Upper lobe of left lung (tissue), 6 donors: Measurements from ENCODE around the gene EPOP. TPM values are rescaled to one million over a fixed set of nuclear protein-coding genes. Genes with fewer than 3 reads are reported as not detected.

Experiments used
- ATAC-seq, 2 donors: fragments of 200-7000 bp; cut with Tn5 transposase; one replicate each; pipeline ENCODE4 v1.9.1; 2022; ENCODE audit warnings: mild to moderate bottlenecking in 2 of 2, moderate library complexity in 2 of 2; ENCODE audit not compliant: low FRiP score in 2 of 2
- DNase-seq, 2 donors: peaks; one replicate each; pipeline ENCODE4 v3.0.0-alpha.2; 2019 to 2020
- H3K27ac ChIP-seq, 4 donors: fragments of 200-600 bp; sonication (generic); one replicate each; pipeline ENCODE4 v1.5.1; 2016 to 2019
- H3K27me3 ChIP-seq, 4 donors: fragments of 200-600 bp; sonication (generic); one replicate each; pipeline ENCODE4 v1.5.1; 2017 to 2019
- H3K36me3 ChIP-seq, 4 donors: fragments of 200-600 bp; sonication (generic); one replicate each; pipeline ENCODE4 v1.5.1; 2016 to 2019
- H3K4me1 ChIP-seq, 4 donors: fragments of 200-600 bp; sonication (generic); one replicate each; pipeline ENCODE4 v1.5.1; 2018 to 2019
- H3K4me3 ChIP-seq, 4 donors: fragments of 200-600 bp; sonication (generic); one replicate each; pipeline ENCODE4 v1.5.1; 2017 to 2019; ENCODE audit warnings: mild to moderate bottlenecking in 2 of 4, moderate library complexity in 1 of 4
- H3K9me3 ChIP-seq, 4 donors: fragments of 200-600 bp; sonication (generic); one replicate each; pipeline ENCODE4 v1.5.1; 2018 to 2019
- EP300 ChIP-seq, 4 donors: sonication (generic); formaldehyde crosslinking; IDR thresholded peaks; one replicate each; pipeline ENCODE4 v1.5.1; 2017; ENCODE audit warnings: antibody characterized with exemption in 4 of 4, control low read depth in 2 of 4
- POLR2A ChIP-seq, 4 donors: fragments of 450-650 bp; IDR thresholded peaks; one replicate each; pipeline ENCODE4 v1.5.1; 2016 to 2017; ENCODE audit warnings: antibody characterized with exemption in 4 of 4, mild to moderate bottlenecking in 2 of 4
- POLR2AphosphoS5 ChIP-seq, 2 donors: sonication (generic); formaldehyde crosslinking; IDR thresholded peaks; one replicate each; pipeline ENCODE4 v1.5.1; 2017; ENCODE audit warnings: antibody characterized with exemption in 2 of 2
- WGBS, 2 donors: methylation state at CpG; one replicate each; pipeline ENCODE4 v1.1.5; 2017 to 2018; 5-methylcytosine and 5-hydroxymethylcytosine counted together
- total RNA-seq, 6 donors: library from RNA; depleted of rRNA in 4 of 6; stranded (reverse); fragments of >200 nt in 4 of 6; gene quantifications; one replicate each; pipeline versions ENCODE4 v1.1.0 to v1.2.1, GENCODE V29; 2016 to 2021
- TF ChIP-seq, protein P1 (sequence below), 6 experiments: fragments of 450-650 bp in 4 of 6; fragments of 200-600 bp in 2 of 6; sonication (generic) in 2 of 6; IDR thresholded peaks; one replicate each; pipeline ENCODE4 v1.5.1; 2016 to 2019; ENCODE audit warnings: antibody characterized with exemption in 6 of 6
- donor health status: DM: no; HTN: no; CAD: no; lungs with moderate emphysema.
- donor health status: DM: no; HTN: yes; CAD: no; lungs with severe emphysema.

EPOP gene
- total RNA-seq, 6 donors from 2014 or later = 1.1 to 2.3 (median 1.8) TPM

DNA sequence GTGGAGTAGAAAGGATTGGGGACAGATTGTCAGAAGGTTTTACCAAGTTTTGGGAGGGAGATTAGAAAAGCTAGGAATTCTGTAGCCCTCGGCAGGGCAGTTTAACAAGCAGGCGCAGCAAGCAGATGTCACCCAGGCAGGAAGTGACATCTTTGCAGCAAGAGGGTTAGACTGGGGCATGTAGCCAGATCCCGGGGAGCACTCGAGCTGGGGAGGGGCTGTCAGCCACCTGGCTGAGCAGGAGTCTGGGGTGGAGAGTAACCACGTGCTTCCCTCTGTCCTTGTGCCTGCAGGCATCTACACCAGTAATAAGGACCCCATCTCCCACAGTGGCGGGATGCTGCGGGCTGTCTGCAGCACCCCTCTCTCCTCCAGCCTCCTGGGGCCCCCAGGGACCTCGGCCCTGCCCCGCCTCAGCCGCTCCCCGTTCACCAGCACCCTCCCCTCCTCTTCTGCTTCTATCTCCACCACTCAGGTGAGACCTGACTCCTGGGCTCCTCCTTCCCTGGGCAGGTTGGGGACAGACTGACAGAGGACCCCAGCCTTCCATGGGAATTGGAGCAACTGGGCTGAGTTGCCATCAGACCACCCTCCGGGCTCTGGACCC is 42.5 kb upstream of the EPOP start:
- ATAC-seq = no peak
- TF ChIP-seq POLR2A (IDR thresholded peaks at IDR 0.05) (no peak), POLR2AphosphoS5 (IDR thresholded peaks at IDR 0.05) (no peak), EP300 (IDR thresholded peaks at IDR 0.05) (no peak)
- TF ChIP-seq, protein P1, sequence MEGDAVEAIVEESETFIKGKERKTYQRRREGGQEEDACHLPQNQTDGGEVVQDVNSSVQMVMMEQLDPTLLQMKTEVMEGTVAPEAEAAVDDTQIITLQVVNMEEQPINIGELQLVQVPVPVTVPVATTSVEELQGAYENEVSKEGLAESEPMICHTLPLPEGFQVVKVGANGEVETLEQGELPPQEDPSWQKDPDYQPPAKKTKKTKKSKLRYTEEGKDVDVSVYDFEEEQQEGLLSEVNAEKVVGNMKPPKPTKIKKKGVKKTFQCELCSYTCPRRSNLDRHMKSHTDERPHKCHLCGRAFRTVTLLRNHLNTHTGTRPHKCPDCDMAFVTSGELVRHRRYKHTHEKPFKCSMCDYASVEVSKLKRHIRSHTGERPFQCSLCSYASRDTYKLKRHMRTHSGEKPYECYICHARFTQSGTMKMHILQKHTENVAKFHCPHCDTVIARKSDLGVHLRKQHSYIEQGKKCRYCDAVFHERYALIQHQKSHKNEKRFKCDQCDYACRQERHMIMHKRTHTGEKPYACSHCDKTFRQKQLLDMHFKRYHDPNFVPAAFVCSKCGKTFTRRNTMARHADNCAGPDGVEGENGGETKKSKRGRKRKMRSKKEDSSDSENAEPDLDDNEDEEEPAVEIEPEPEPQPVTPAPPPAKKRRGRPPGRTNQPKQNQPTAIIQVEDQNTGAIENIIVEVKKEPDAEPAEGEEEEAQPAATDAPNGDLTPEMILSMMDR (IDR thresholded peaks at IDR 0.05) = no peak
- DNase-seq = no peak
- Histone ChIP-seq H3K27me3 (no peaks in the 10 kb centered on the region), H3K4me1 (peaks cover 0 to 4% (median 2%) of the 10 kb centered on the region in 4 donors), H3K4me3 (no peak overlapping the region), H3K36me3 (peaks cover 17 to 100% (median 83%) of the 10 kb centered on the region in 4 donors), H3K27ac (no peak overlapping the region), H3K9me3 (no peaks in the 10 kb centered on the region)
- 76 to 84% methylated on average over 11 of the region's 12 CpGs for WGBS, 2 donors

DNA sequence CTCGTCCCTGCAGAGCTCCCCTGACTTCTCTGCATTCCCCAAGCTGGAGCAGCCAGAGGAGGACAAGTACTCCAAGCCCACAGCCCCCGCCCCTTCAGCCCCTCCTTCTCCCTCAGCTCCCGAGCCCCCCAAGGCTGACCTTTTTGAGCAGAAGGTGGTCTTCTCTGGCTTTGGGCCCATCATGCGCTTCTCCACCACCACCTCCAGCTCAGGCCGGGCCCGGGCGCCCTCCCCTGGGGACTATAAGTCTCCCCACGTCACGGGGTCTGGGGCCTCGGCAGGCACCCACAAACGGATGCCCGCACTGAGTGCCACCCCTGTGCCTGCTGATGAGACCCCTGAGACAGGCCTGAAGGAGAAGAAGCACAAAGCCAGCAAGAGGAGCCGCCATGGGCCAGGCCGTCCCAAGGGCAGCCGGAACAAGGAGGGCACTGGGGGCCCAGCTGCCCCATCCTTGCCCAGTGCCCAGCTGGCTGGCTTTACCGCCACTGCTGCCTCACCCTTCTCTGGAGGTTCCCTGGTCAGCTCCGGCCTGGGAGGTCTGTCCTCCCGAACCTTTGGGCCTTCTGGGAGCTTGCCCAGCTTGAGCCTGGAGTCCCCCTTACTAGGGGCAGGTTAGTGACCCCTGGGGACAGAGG is 41.7 kb upstream of the EPOP start:
- Histone ChIP-seq H3K4me1 (peaks cover 4 to 8% (median 4%) of the 10 kb centered on the region in 4 donors), H3K27ac (no peak overlapping the region), H3K9me3 (no peaks in the 10 kb centered on the region), H3K4me3 (no peak overlapping the region), H3K27me3 (no peaks in the 10 kb centered on the region), H3K36me3 (peaks cover 24 to 100% (median 83%) of the 10 kb centered on the region in 4 donors)
- DNase-seq (peak in 1 of 2 donors; percentile 73), ATAC-seq (no peak)
- 97 to 99% methylated on average over 15 to 18 of the region's 18 CpGs for WGBS, 2 donors
- TF ChIP-seq, protein P1 (IDR thresholded peaks at IDR 0.05) = no peak
- TF ChIP-seq EP300 (IDR thresholded peaks at IDR 0.05) (no peak), POLR2AphosphoS5 (IDR thresholded peaks at IDR 0.05) (no peak), POLR2A (IDR thresholded peaks at IDR 0.05) (no peak)

DNA sequence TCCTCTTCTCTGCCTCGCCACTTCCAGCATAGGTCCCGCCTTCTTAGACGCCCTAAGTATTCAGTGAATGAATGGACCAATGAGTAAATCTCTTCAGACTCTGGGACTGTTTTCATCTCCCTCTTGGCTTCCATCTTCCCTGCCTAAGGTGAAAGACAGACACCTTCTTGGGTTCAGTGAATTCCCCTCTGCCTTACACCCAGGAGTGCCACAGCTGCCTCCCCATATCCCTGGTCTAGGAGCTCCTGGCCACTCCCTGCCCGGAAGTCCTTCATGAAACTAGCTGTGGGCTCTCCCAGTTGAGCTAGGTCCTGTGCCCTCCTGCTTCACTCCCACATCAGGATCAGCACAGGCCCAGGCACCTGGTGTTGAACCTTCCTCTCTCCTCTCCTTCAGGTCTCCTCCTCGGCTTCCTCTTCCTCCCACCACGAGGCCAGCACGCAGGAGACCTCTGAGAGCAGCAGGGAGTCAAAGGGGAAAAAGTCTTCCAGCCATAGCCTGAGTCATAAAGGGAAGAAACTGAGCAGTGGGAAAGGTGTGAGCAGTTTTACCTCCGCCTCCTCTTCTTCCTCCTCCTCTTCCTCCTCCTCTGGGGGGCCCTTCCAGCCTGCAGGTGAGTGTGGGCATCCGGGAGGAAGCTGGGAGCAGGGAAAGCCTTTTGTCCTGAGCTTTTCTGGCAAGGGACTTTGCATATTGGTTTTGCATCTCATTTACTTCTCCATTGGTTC is 40.6 kb upstream of the EPOP start:
- peaks cover 21 to 98% (median 77%) of the 10 kb centered on the region in 4 donors for H3K36me3 ChIP-seq
- DNase-seq = no peak
- no peak overlapping the region for H3K4me3 ChIP-seq
- 86 to 89% methylated on average over 9 of the region's 9 CpGs for WGBS, 2 donors
- ATAC-seq = no peak
- no peaks in the 10 kb centered on the region for H3K9me3 ChIP-seq
- TF ChIP-seq, protein P1 (IDR thresholded peaks at IDR 0.05) = no peak
- TF ChIP-seq EP300 (IDR thresholded peaks at IDR 0.05) (no peak), POLR2A (IDR thresholded peaks at IDR 0.05) (no peak), POLR2AphosphoS5 (IDR thresholded peaks at IDR 0.05) (no peak)
- no peaks in the 10 kb centered on the region for H3K27me3 ChIP-seq
- H3K4me1 ChIP-seq = peaks cover 4 to 14% (median 12%) of the 10 kb centered on the region in 4 donors
- no peak overlapping the region for H3K27ac ChIP-seq

DNA sequence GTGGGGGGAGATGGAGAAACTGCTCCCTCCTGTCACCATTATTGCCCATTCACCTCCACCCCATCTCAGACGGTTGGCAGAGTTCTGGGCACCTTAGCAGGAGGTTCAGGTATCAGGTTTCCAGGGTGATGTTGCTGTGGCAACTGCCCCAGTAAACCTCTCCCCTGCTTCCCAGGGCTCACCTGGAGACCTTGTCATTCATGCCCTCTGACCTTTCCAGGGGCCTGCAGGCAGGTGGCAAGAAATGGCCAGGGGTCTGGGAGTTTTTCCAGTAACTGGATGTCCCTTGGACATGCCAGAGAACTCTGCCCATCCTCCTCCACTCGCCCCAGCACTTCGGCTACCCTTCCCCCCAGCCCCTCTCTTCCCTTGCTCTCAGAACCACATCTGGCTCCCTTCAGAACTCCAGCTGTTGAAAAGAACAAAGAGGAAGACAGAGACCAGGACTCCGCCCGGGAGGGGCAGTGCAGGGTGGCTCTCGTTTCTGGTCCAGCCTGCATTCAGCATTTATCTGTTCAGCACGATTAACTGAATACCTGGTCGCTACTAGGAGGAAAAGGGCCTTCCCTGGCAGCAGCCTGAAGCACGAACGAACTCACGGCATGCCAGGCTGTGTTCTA is 38.8 kb upstream of the EPOP start:
- Histone ChIP-seq H3K27ac (no peak overlapping the region), H3K4me1 (peaks cover 0 to 18% (median 13%) of the 10 kb centered on the region in 4 donors), H3K4me3 (no peak overlapping the region), H3K27me3 (no peaks in the 10 kb centered on the region), H3K9me3 (no peaks in the 10 kb centered on the region), H3K36me3 (peaks cover 21 to 94% (median 72%) of the 10 kb centered on the region in 4 donors)
- WGBS, 2 donors = 78 to 84% methylated on average over 11 of the region's 11 CpGs
- no peak for ATAC-seq
- TF ChIP-seq, protein P1 (IDR thresholded peaks at IDR 0.05) = no peak
- TF ChIP-seq POLR2A (IDR thresholded peaks at IDR 0.05) (no peak), EP300 (IDR thresholded peaks at IDR 0.05) (no peak), POLR2AphosphoS5 (IDR thresholded peaks at IDR 0.05) (no peak)
- DNase-seq = no peak
